ENCODE measurements around the gene RAB31.

RAB31 gene

DNA sequence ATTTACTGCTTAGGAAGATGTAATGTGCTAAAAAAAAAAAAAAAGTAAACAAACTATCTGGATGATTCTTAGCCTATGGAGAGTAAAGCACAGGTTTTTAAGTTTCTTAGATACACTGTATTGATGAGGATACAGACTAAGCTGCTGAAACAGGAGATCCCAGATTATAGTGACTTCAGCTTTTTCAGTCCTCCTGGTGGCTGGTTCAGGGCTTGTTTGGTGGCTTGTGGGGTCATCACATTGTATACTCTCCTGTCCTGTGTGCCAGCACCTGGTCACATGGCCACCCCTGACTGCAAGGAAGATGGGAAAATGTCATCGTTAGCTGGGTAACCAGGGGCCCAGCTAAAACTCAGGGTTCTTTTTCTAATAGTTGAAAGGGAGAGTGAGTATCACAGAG, 31.4 kb downstream of the RAB31 start:
- no peak overlapping the region for H3K4me3 ChIP-seq (ENCODE audit: low read depth, low read length)
- H3K27ac ChIP-seq (ENCODE audit: extremely low read depth, low read depth, low read length): no peak overlapping the region
- CTCF ChIA-PET: interaction anchor here (0.5 to 0.7 kb wide), 7 partner anchors 29 to 1112 kb away, joined by 3 to 4 read pairs (median 3); no protein-coding TSS in a partner anchor
- H3K9me3 ChIP-seq (ENCODE audit: control insufficient read depth, insufficient read depth, low read depth, low read length): no peaks in the 10 kb centered on the region; the same call in 1 of the 2 replicates
- peaks cover 30% of the 10 kb centered on the region for H3K4me1 ChIP-seq (ENCODE audit: control insufficient read depth, insufficient read depth, low read length)
- TF ChIP-seq, protein P1, sequence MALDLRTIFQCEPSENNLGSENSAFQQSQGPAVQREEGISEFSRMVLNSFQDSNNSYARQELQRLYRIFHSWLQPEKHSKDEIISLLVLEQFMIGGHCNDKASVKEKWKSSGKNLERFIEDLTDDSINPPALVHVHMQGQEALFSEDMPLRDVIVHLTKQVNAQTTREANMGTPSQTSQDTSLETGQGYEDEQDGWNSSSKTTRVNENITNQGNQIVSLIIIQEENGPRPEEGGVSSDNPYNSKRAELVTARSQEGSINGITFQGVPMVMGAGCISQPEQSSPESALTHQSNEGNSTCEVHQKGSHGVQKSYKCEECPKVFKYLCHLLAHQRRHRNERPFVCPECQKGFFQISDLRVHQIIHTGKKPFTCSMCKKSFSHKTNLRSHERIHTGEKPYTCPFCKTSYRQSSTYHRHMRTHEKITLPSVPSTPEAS (tag by site-specific recombination; IDR thresholded peaks at IDR 0.05): no peak
- no peak for TF ChIP-seq ZNF10 (tag by site-specific recombination; IDR thresholded peaks at IDR 0.05)
- TF ChIP-seq, protein P2, sequence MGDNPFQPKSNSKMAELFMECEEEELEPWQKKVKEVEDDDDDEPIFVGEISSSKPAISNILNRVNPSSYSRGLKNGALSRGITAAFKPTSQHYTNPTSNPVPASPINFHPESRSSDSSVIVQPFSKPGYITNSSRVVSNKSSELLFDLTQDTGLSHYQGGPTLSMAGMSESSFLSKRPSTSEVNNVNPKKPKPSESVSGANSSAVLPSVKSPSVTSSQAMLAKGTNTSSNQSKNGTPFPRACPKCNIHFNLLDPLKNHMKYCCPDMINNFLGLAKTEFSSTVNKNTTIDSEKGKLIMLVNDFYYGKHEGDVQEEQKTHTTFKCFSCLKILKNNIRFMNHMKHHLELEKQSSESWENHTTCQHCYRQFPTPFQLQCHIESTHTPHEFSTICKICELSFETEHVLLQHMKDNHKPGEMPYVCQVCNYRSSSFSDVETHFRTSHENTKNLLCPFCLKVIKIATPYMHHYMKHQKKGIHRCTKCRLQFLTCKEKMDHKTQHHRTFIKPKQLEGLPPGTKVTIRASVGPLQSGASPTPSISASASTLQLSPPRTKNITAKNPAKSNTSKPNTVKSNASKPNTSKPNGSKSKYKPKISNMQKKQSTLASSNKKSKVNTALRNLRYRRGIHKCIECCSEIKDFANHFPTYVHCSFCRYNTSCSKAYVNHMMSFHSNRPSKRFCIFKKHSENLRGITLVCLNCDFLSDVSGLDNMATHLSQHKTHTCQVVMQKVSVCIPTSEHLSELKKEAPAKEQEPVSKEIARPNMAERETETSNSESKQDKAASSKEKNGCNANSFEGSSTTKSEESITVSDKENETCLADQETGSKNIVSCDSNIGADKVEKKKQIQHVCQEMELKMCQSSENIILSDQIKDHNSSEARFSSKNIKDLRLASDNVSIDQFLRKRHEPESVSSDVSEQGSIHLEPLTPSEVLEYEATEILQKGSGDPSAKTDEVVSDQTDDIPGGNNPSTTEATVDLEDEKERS (tag by site-specific recombination; IDR thresholded peaks at IDR 0.05): no peak
- TF ChIP-seq ZNF514 (tag by site-specific recombination; IDR thresholded peaks at IDR 0.05): no peak
- no peak for TF ChIP-seq ZNF621 (tag by site-specific recombination; IDR thresholded peaks at IDR 0.05)
- TF ChIP-seq ZBTB1 (tag by site-specific recombination; IDR thresholded peaks at IDR 0.05): no peak
- TF ChIP-seq, protein P3, sequence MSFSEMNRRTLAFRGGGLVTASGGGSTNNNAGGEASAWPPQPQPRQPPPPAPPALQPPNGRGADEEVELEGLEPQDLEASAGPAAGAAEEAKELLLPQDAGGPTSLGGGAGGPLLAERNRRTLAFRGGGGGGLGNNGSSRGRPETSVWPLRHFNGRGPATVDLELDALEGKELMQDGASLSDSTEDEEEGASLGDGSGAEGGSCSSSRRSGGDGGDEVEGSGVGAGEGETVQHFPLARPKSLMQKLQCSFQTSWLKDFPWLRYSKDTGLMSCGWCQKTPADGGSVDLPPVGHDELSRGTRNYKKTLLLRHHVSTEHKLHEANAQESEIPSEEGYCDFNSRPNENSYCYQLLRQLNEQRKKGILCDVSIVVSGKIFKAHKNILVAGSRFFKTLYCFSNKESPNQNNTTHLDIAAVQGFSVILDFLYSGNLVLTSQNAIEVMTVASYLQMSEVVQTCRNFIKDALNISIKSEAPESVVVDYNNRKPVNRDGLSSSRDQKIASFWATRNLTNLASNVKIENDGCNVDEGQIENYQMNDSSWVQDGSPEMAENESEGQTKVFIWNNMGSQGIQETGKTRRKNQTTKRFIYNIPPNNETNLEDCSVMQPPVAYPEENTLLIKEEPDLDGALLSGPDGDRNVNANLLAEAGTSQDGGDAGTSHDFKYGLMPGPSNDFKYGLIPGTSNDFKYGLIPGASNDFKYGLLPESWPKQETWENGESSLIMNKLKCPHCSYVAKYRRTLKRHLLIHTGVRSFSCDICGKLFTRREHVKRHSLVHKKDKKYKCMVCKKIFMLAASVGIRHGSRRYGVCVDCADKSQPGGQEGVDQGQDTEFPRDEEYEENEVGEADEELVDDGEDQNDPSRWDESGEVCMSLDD (tag by site-specific recombination; IDR thresholded peaks at IDR 0.05): no peak
- TF ChIP-seq ZNF776 (tag by site-specific recombination; IDR thresholded peaks at IDR 0.05; ENCODE audit: borderline replicate concordance): no peak
- TF ChIP-seq, protein P4, sequence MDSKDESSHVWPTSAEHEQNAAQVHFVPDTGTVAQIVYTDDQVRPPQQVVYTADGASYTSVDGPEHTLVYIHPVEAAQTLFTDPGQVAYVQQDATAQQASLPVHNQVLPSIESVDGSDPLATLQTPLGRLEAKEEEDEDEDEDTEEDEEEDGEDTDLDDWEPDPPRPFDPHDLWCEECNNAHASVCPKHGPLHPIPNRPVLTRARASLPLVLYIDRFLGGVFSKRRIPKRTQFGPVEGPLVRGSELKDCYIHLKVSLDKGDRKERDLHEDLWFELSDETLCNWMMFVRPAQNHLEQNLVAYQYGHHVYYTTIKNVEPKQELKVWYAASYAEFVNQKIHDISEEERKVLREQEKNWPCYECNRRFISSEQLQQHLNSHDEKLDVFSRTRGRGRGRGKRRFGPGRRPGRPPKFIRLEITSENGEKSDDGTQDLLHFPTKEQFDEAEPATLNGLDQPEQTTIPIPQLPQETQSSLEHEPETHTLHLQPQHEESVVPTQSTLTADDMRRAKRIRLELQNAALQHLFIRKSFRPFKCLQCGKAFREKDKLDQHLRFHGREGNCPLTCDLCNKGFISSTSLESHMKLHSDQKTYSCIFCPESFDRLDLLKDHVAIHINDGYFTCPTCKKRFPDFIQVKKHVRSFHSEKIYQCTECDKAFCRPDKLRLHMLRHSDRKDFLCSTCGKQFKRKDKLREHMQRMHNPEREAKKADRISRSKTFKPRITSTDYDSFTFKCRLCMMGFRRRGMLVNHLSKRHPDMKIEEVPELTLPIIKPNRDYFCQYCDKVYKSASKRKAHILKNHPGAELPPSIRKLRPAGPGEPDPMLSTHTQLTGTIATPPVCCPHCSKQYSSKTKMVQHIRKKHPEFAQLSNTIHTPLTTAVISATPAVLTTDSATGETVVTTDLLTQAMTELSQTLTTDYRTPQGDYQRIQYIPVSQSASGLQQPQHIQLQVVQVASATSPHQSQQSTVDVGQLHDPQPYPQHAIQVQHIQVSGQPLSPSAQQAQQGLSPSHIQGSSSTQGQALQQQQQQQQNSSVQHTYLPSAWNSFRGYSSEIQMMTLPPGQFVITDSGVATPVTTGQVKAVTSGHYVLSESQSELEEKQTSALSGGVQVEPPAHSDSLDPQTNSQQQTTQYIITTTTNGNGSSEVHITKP (tag by site-specific recombination; IDR thresholded peaks at IDR 0.05): no peak
- TF ChIP-seq ZNF169 (tag by site-specific recombination; IDR thresholded peaks at IDR 0.05): no peak
- TF ChIP-seq, protein P5, sequence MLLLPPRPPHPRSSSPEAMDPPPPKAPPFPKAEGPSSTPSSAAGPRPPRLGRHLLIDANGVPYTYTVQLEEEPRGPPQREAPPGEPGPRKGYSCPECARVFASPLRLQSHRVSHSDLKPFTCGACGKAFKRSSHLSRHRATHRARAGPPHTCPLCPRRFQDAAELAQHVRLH (tag by site-specific recombination; IDR thresholded peaks at IDR 0.05): no peak
- TF ChIP-seq RBAK (tag by site-specific recombination; IDR thresholded peaks at IDR 0.05): no peak
- POLR2A ChIA-PET: no interaction called here
- H3K36me3 ChIP-seq (ENCODE audit: control insufficient read depth in 2 of 2, insufficient read depth in 1 of 2, low read length in 2 of 2): peaks cover 0 to 4% of the 10 kb centered on the region in 2 experiments; a peak in 1 of 3 replicates

DNA sequence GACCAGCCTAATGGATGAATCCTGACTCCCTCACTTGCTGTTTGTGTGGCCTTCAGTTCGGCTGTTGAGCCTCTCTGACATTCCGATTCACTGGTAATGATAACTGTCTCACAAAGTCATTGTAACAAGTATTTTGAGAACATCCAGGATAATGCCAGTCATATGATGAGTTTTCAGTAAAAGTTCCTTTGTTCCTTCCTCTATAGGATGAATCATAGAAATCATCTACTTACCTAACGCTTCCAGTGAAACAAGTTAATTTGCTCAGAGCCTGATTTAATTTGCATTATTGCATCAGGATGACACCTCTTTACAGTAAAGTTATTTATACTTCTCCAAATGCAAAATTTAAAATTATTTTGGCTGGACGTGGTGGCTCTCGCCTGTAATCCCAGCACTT, 32.0 kb downstream of the RAB31 start:
- POLR2A ChIA-PET: interaction anchor here (0.7 kb wide), 1 partner anchor 109 kb away, joined by 3 read pairs; no protein-coding TSS in a partner anchor
- peaks cover 30% of the 10 kb centered on the region for H3K4me1 ChIP-seq (ENCODE audit: control insufficient read depth, insufficient read depth, low read length)
- CTCF ChIA-PET: interaction anchor here (0.5 to 0.7 kb wide), 3 partner anchors 29 to 232 kb away, joined by 3 read pairs; no protein-coding TSS in a partner anchor
- H3K27ac ChIP-seq (ENCODE audit: extremely low read depth, low read depth, low read length): no peak overlapping the region
- H3K9me3 ChIP-seq (ENCODE audit: control insufficient read depth, insufficient read depth, low read depth, low read length): no peaks in the 10 kb centered on the region; the same call in 1 of the 2 replicates
- peaks cover 0 to 4% of the 10 kb centered on the region in 2 experiments; a peak in 1 of 3 replicates for H3K36me3 ChIP-seq (ENCODE audit: control insufficient read depth in 2 of 2, insufficient read depth in 1 of 2, low read length in 2 of 2)
- H3K4me3 ChIP-seq (ENCODE audit: low read depth, low read length): no peak overlapping the region
- TF ChIP-seq ZNF341 (tag by site-specific recombination; IDR thresholded peaks at IDR 0.05; ENCODE audit: low read depth) (no peak), ZNF785 (tag by site-specific recombination; IDR thresholded peaks at IDR 0.05) (no peak), ZNF223 (tag by site-specific recombination; IDR thresholded peaks at IDR 0.05) (no peak), REPIN1 (tag by site-specific recombination; IDR thresholded peaks at IDR 0.05; ENCODE audit: low read depth) (no peak)
- TF ChIP-seq, protein P6, sequence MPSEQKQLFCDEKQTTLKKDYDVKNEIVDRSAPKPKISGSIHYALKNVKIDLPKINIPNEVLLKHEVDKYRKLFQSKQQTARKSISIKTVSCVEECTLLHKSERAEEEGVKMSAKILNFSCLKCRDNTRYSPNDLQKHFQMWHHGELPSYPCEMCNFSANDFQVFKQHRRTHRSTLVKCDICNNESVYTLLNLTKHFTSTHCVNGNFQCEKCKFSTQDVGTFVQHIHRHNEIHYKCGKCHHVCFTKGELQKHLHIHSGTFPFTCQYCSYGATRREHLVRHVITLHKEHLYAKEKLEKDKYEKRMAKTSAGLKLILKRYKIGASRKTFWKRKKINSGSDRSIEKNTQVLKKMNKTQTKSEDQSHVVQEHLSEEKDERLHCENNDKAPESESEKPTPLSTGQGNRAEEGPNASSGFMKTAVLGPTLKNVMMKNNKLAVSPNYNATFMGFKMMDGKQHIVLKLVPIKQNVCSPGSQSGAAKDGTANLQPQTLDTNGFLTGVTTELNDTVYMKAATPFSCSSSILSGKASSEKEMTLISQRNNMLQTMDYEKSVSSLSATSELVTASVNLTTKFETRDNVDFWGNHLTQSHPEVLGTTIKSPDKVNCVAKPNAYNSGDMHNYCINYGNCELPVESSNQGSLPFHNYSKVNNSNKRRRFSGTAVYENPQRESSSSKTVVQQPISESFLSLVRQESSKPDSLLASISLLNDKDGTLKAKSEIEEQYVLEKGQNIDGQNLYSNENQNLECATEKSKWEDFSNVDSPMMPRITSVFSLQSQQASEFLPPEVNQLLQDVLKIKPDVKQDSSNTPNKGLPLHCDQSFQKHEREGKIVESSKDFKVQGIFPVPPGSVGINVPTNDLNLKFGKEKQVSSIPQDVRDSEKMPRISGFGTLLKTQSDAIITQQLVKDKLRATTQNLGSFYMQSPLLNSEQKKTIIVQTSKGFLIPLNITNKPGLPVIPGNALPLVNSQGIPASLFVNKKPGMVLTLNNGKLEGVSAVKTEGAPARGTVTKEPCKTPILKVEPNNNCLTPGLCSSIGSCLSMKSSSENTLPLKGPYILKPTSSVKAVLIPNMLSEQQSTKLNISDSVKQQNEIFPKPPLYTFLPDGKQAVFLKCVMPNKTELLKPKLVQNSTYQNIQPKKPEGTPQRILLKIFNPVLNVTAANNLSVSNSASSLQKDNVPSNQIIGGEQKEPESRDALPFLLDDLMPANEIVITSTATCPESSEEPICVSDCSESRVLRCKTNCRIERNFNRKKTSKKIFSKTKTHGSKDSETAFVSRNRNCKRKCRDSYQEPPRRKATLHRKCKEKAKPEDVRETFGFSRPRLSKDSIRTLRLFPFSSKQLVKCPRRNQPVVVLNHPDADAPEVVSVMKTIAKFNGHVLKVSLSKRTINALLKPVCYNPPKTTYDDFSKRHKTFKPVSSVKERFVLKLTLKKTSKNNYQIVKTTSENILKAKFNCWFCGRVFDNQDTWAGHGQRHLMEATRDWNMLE (tag by site-specific recombination; conservative IDR thresholded peaks at IDR 0.05; ENCODE audit: low read depth): no peak
